Measurements from ENCODE around the gene MAGEA9B. TPM values are rescaled to one million over a fixed set of nuclear protein-coding genes. Genes with fewer than 3 reads are reported as not detected.
A peak's percentile ranks its signal among the peaks of the same experiment; 100 is the strongest.
"Not testable (repeated sequence)": the region's sequence is repeated elsewhere in the genome, so short reads cannot be mapped to it uniquely, and the experiment has no call there.

The MAGEA9B gene
- total RNA-seq, 1 experiment from 2014 or later: not detected

GRCh38 chrX:149546962-149547361 lies 40.3 kb downstream of the MAGEA9B start:
- H3K27me3 ChIP-seq, DNase-seq, H3K4me3 ChIP-seq, H3K9me3 ChIP-seq, H3K36me3 ChIP-seq: not testable (repeated sequence)

GRCh38 chrX:149545545-149546543 lies 41.4 kb downstream of the MAGEA9B start:
- not testable (repeated sequence) for H3K36me3 ChIP-seq, DNase-seq, H3K4me3 ChIP-seq, H3K9me3 ChIP-seq, H3K27me3 ChIP-seq

GRCh38 chrX:149541521-149542047 lies 45.7 kb downstream of the MAGEA9B start:
- Histone ChIP-seq H3K9me3 (no peaks in the 10 kb centered on the region), H3K4me3 (peak overlapping the region; percentile 76), H3K27me3 (no peaks in the 10 kb centered on the region), H3K36me3 (no peaks in the 10 kb centered on the region)
- DNase-seq: no peak

GRCh38 chrX:149540621-149541520 lies 46.4 kb downstream of the MAGEA9B start, which contains the start of gene EOLA1:
Gene EOLA1 (plus strand): TSS chrX:149541012. CDS start chrX:149545631, 4,619 bp downstream.
- DNase-seq: peak; percentile 89
- Histone ChIP-seq H3K4me3 (peak within 1 kb of the TSS; percentile 76), H3K36me3 (no peaks in the 10 kb centered on the region), H3K9me3 (no peaks in the 10 kb centered on the region), H3K27me3 (no peaks in the 10 kb centered on the region)

GRCh38 chrX:149540131-149540620 lies 47.1 kb downstream of the MAGEA9B start:
- Histone ChIP-seq H3K27me3 (no peaks in the 10 kb centered on the region), H3K36me3 (no peaks in the 10 kb centered on the region), H3K9me3 (no peaks in the 10 kb centered on the region), H3K4me3 (peak overlapping the region; percentile 76)
- DNase-seq: peak; percentile 85

- peak overlapping the region; percentile 59 for H3K4me3 ChIP-seq
- H3K36me3 ChIP-seq: no peaks in the 10 kb centered on the region
- DNase-seq: peak; percentile 86
These were observed 47.8 kb downstream of the MAGEA9B start for GRCh38 chrX:149539283-149540130.

GRCh38 chrX:149537474-149537873 lies 49.8 kb downstream of the MAGEA9B start:
- not testable (repeated sequence) for H3K27me3 ChIP-seq, H3K36me3 ChIP-seq, H3K4me3 ChIP-seq, H3K9me3 ChIP-seq, DNase-seq

More at GRCh38 chrX:149539283-149540130, 47.8 kb downstream of the MAGEA9B start:
- H3K27me3 ChIP-seq: no peaks in the 10 kb centered on the region
- H3K9me3 ChIP-seq: no peaks in the 10 kb centered on the region

- DNase-seq, H3K36me3 ChIP-seq, H3K27me3 ChIP-seq, H3K4me3 ChIP-seq, H3K9me3 ChIP-seq: not testable (repeated sequence)
These were observed 52.2 kb downstream of the MAGEA9B start for GRCh38 chrX:149534926-149535602.

- DNase-seq, H3K4me3 ChIP-seq, H3K27me3 ChIP-seq, H3K9me3 ChIP-seq, H3K36me3 ChIP-seq: not testable (repeated sequence)
These were observed 53.3 kb downstream of the MAGEA9B start for GRCh38 chrX:149533999-149534398.

GRCh38 chrX:149532868-149533267 lies 54.4 kb downstream of the MAGEA9B start:
- not testable (repeated sequence) for H3K27me3 ChIP-seq, DNase-seq, H3K4me3 ChIP-seq, H3K36me3 ChIP-seq, H3K9me3 ChIP-seq

Other genes with a start within 250 kb of the MAGEA9B start
- 3.6 and 11.6 TPM in 2 replicates for gene IDS, start 82.2 kb downstream of the MAGEA9B start, total RNA-seq (2014; rRNA removed; shearing (Covaris generic); ENCODE audit: low replicate concordance)
- 33.5 and 41.1 TPM in 2 replicates for gene EOLA1, start 46.4 kb downstream of the MAGEA9B start, total RNA-seq (2014; rRNA removed; shearing (Covaris generic); ENCODE audit: low replicate concordance)
- gene HSFX3, start 37.5 kb downstream of the MAGEA9B start, total RNA-seq (2014; rRNA removed; shearing (Covaris generic); ENCODE audit: low replicate concordance): not detected in 2 replicates
- not detected in 2 replicates for gene HSFX2, start 7.9 kb upstream of the MAGEA9B start, total RNA-seq (2014; rRNA removed; shearing (Covaris generic); ENCODE audit: low replicate concordance)
- 11.0 and 18.8 TPM in 2 replicates for gene TMEM185A, start 44.3 kb upstream of the MAGEA9B start, total RNA-seq (2014; rRNA removed; shearing (Covaris generic); ENCODE audit: low replicate concordance)
- not detected in 2 replicates for gene MAGEA11, start 124.6 kb upstream of the MAGEA9B start, total RNA-seq (2014; rRNA removed; shearing (Covaris generic); ENCODE audit: low replicate concordance)
- gene HSFX1, start 186.6 kb upstream of the MAGEA9B start, total RNA-seq (2014; rRNA removed; shearing (Covaris generic); ENCODE audit: low replicate concordance): not detected in 2 replicates
- gene MAGEA9, start 194.5 kb upstream of the MAGEA9B start, total RNA-seq (2014; rRNA removed; shearing (Covaris generic); ENCODE audit: low replicate concordance): not detected in 2 replicates

Measured in MG63 (cell line).